ENCODE results near the gene JARID2.

The JARID2 gene

GRCh38 chr6:15386110-15386755, 140.4 kb downstream of the JARID2 start:
- no peak for ATAC-seq (ENCODE audit: low read depth)

DNA sequence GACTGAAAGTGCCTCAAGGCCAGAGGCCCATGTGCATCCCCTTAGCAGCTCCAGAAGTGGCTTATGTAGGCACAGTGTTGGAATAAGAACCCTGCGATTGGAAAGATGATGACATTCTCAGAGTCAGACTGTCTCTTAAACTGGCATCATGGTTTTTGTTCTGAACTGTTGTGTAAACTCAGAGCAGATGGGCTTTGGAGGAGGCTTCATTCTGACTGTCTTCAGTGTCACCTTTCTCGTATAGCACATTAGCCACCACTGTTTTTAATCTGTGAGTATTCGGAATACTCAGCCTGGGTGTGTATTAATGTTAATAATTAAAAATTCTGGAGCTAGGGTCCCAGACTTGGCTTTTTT, 140.9 kb downstream of the JARID2 start:
- TF ChIP-seq, protein P1, sequence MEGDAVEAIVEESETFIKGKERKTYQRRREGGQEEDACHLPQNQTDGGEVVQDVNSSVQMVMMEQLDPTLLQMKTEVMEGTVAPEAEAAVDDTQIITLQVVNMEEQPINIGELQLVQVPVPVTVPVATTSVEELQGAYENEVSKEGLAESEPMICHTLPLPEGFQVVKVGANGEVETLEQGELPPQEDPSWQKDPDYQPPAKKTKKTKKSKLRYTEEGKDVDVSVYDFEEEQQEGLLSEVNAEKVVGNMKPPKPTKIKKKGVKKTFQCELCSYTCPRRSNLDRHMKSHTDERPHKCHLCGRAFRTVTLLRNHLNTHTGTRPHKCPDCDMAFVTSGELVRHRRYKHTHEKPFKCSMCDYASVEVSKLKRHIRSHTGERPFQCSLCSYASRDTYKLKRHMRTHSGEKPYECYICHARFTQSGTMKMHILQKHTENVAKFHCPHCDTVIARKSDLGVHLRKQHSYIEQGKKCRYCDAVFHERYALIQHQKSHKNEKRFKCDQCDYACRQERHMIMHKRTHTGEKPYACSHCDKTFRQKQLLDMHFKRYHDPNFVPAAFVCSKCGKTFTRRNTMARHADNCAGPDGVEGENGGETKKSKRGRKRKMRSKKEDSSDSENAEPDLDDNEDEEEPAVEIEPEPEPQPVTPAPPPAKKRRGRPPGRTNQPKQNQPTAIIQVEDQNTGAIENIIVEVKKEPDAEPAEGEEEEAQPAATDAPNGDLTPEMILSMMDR (IDR thresholded peaks at IDR 0.05; ENCODE audit: poor library complexity, severe bottlenecking), result no peak
- ATAC-seq (ENCODE audit: low read depth) (no peak), DNase-seq (ENCODE audit: low spot score) (no peak)
- H3K27ac ChIP-seq (ENCODE audit: poor library complexity, severe bottlenecking), result no peak overlapping the region
- no peaks in the 10 kb centered on the region for H3K36me3 ChIP-seq (ENCODE audit: low read depth)
- no peaks in the 10 kb centered on the region for H3K4me1 ChIP-seq (ENCODE audit: insufficient read depth, poor library complexity, severe bottlenecking)
- no peaks in the 10 kb centered on the region for H3K27me3 ChIP-seq (ENCODE audit: insufficient read depth, poor library complexity, severe bottlenecking)
- H3K4me3 ChIP-seq (ENCODE audit: severe bottlenecking), result no peak overlapping the region
- no peaks in the 10 kb centered on the region for H3K9me3 ChIP-seq (ENCODE audit: severe bottlenecking)

More at GRCh38 chr6:15386110-15386755, 140.4 kb downstream of the JARID2 start:
- no peak overlapping the region for H3K4me3 ChIP-seq (ENCODE audit: severe bottlenecking)
- H3K27me3 ChIP-seq (ENCODE audit: insufficient read depth, poor library complexity, severe bottlenecking), result no peaks in the 10 kb centered on the region
- no peak overlapping the region for H3K27ac ChIP-seq (ENCODE audit: poor library complexity, severe bottlenecking)
- DNase-seq (ENCODE audit: low spot score), result no peak
- no peaks in the 10 kb centered on the region for H3K4me1 ChIP-seq (ENCODE audit: insufficient read depth, poor library complexity, severe bottlenecking)
- TF ChIP-seq, protein P1 (IDR thresholded peaks at IDR 0.05; ENCODE audit: poor library complexity, severe bottlenecking), result no peak
- H3K9me3 ChIP-seq (ENCODE audit: severe bottlenecking), result no peaks in the 10 kb centered on the region
- H3K36me3 ChIP-seq (ENCODE audit: low read depth), result no peaks in the 10 kb centered on the region

GRCh38 chr6:15387118-15387517, 141.2 kb downstream of the JARID2 start:
- no peak overlapping the region for H3K4me3 ChIP-seq (ENCODE audit: severe bottlenecking)
- H3K27ac ChIP-seq (ENCODE audit: poor library complexity, severe bottlenecking), result no peak overlapping the region
- DNase-seq (ENCODE audit: low spot score) (no peak), ATAC-seq (ENCODE audit: low read depth) (no peak)
- no peaks in the 10 kb centered on the region for H3K9me3 ChIP-seq (ENCODE audit: severe bottlenecking)
- TF ChIP-seq, protein P1 (IDR thresholded peaks at IDR 0.05; ENCODE audit: poor library complexity, severe bottlenecking), result no peak
- H3K4me1 ChIP-seq (ENCODE audit: insufficient read depth, poor library complexity, severe bottlenecking), result no peaks in the 10 kb centered on the region
- no peaks in the 10 kb centered on the region for H3K27me3 ChIP-seq (ENCODE audit: insufficient read depth, poor library complexity, severe bottlenecking)
- H3K36me3 ChIP-seq (ENCODE audit: low read depth), result no peaks in the 10 kb centered on the region

DNA sequence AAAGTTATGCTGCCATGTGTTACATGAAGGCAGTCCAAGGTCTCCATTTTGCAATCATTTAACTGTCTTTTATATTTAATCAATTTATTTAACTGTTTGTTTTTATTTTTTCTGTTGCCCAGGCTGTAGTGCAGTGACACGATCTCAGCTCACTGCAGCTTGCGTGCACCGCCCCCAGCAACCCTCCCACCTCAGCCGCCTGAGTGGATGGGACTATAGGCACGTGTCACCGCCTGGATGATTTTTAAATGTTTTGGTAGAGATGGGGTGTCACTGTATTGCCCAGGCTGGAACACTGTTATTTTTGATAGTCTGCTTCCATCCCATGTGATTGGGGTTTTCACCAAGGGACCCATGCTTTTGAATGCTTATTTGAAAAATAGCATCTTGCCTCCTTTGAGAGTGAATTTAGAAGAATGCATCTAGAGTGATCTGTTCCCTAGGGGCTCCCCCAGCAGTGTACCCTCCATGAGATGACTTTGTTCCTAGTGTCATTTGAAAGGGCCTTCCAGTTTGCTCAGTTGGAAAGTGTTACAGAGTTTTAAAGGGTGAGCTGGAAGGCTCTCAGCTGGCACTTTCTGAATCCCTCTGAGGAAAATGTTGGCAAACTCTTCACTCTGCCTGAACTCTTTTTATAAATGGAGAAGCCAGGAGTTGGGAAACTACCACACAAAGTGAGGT, 143.4 kb downstream of the JARID2 start:
- TF ChIP-seq, protein P1 (IDR thresholded peaks at IDR 0.05; ENCODE audit: poor library complexity, severe bottlenecking), result no peak
- Histone ChIP-seq H3K4me1 (ENCODE audit: insufficient read depth, poor library complexity, severe bottlenecking) (no peaks in the 10 kb centered on the region), H3K9me3 (ENCODE audit: severe bottlenecking) (no peaks in the 10 kb centered on the region), H3K27ac (ENCODE audit: poor library complexity, severe bottlenecking) (no peak overlapping the region), H3K36me3 (ENCODE audit: low read depth) (no peaks in the 10 kb centered on the region), H3K4me3 (ENCODE audit: severe bottlenecking) (no peak overlapping the region), H3K27me3 (ENCODE audit: insufficient read depth, poor library complexity, severe bottlenecking) (no peaks in the 10 kb centered on the region)
- DNase-seq (ENCODE audit: low spot score), result no peak
- ATAC-seq (ENCODE audit: low read depth), result no peak
